CD8-positive, alpha-beta memory T cell (primary cell): ENCODE data around the gene UTP14C. TPM values are rescaled to one million over a fixed set of nuclear protein-coding genes. Genes with fewer than 3 reads are reported as not detected.
A peak's percentile ranks its signal among the peaks of the same experiment; 100 is the strongest.
"Not testable (repeated sequence)": the region's sequence is repeated elsewhere in the genome, so short reads cannot be mapped to it uniquely, and the experiment has no call there.

Experiments used
- CTCF ChIA-PET: fragments of 350-600 bp; sonication (Branson Sonifier 250); formaldehyde crosslinking; loops from one replicate; lab custom pipeline; 2021; ENCODE audit warnings: antibody characterized with exemption; lab: Charles Lee
- POLR2A ChIA-PET: fragments of 350-600 bp; sonication (Branson Sonifier 250); formaldehyde crosslinking; loops from one replicate; lab custom pipeline; 2021; ENCODE audit warnings: antibody characterized with exemption; lab: Charles Lee
- DNase-seq, 5 donors: peaks; one replicate each; pipeline versions ENCODE4 v3.0.0 to v3.0.0-alpha.2; 2020 to 2022; ENCODE audit warnings: mixed read lengths in 1 of 5
- H3K27ac ChIP-seq: one replicate; pipeline ENCODE4 v1.7.0; 2013; ENCODE audit warnings: low read depth, mild to moderate bottlenecking, low read length, moderate library complexity
- H3K27me3 ChIP-seq: 2 replicates; pipeline ENCODE4 v1.7.0; 2013; ENCODE audit warnings: low read length, mild to moderate bottlenecking; ENCODE audit not compliant: insufficient read depth, poor library complexity, severe bottlenecking
- H3K36me3 ChIP-seq: 2 replicates; pipeline ENCODE4 v1.7.0; 2013; ENCODE audit warnings: mild to moderate bottlenecking, low read length, moderate library complexity; ENCODE audit not compliant: insufficient read depth
- H3K4me1 ChIP-seq: 2 replicates; pipeline ENCODE4 v1.7.0; 2013; ENCODE audit warnings: mild to moderate bottlenecking, low read length, moderate library complexity; ENCODE audit not compliant: insufficient read depth
- H3K4me3 ChIP-seq: 2 replicates; pipeline ENCODE4 v1.7.0; 2013; ENCODE audit warnings: mild to moderate bottlenecking, low read length
- H3K9me3 ChIP-seq: 2 replicates; pipeline ENCODE4 v1.7.0; 2013; ENCODE audit warnings: mild to moderate bottlenecking, low read length
- H3K27ac Mint-ChIP-seq, 8 donors: one replicate each; pipeline ENCODE4 v1.8.0; 2020 to 2021; ENCODE audit warnings: mixed read lengths in 8 of 8, mild to moderate bottlenecking in 6 of 8, inconsistent platforms in 3 of 8, moderate library complexity in 3 of 8
- H3K27me3 Mint-ChIP-seq, 2 donors: one replicate each; pipeline ENCODE4 v1.8.0; 2020 to 2021; ENCODE audit warnings: mixed read lengths in 2 of 2, mild to moderate bottlenecking in 1 of 2, moderate library complexity in 1 of 2
- H3K36me3 Mint-ChIP-seq, 3 donors: one replicate each; pipeline ENCODE4 v1.8.0; 2020 to 2021; ENCODE audit warnings: mixed read lengths in 3 of 3, inconsistent platforms in 1 of 3, mild to moderate bottlenecking in 1 of 3
- H3K4me1 Mint-ChIP-seq, 3 donors: one replicate each; pipeline ENCODE4 v1.8.0; 2020 to 2021; ENCODE audit warnings: mixed read lengths in 3 of 3, inconsistent platforms in 1 of 3, mild to moderate bottlenecking in 1 of 3
- H3K4me3 Mint-ChIP-seq, 7 donors: one replicate each; pipeline ENCODE4 v1.8.0; 2020 to 2021; ENCODE audit warnings: mixed read lengths in 7 of 7, mild to moderate bottlenecking in 6 of 7, moderate library complexity in 4 of 7, inconsistent platforms in 2 of 7
- H3K9me3 Mint-ChIP-seq, 5 donors: one replicate each; pipeline ENCODE4 v1.8.0; 2020 to 2022; ENCODE audit warnings: mixed read lengths in 5 of 5, mild to moderate bottlenecking in 3 of 5, moderate library complexity in 2 of 5, inconsistent platforms in 1 of 5
- polyA plus RNA-seq: library from polyadenylated mRNA; unstranded; fragments of 300-500 nt; fragmentation: Illumina TruSeq; gene quantifications from one replicate; pipeline ENCODE4 v1.2.3, GENCODE V29; 2021
- total RNA-seq, 2 experiments: library from RNA; stranded (reverse); gene quantifications; one replicate each; pipeline ENCODE4 v1.2.3, GENCODE V29; 2021

The UTP14C gene
- 10 to 100 TPM; 11.4 to 13.3 TPM for total RNA-seq
- polyA plus RNA-seq: 3.3 TPM

- POLR2A ChIA-PET: no interaction called here
- peaks cover 0 to 1% of the 10 kb centered on the region in 2 donors for H3K27me3 Mint-ChIP-seq
- CTCF ChIA-PET: interaction anchor here (0.6 kb wide), 1 partner anchor 23 kb away, joined by 3 read pairs; no protein-coding TSS in a partner anchor
- Histone ChIP-seq H3K36me3 (peaks cover 37% of the 10 kb centered on the region), H3K4me3 (no peak within 1 kb of the TSS), H3K4me1 (peaks cover 4% of the 10 kb centered on the region), H3K9me3 (no peaks in the 10 kb centered on the region), H3K27me3 (no peaks in the 10 kb centered on the region), H3K27ac (no peak within 1 kb of the TSS)
- no peak for DNase-seq
- no peak within 1 kb of the TSS for H3K4me3 Mint-ChIP-seq
- peaks cover 36 to 57% (median 50%) of the 10 kb centered on the region in 3 donors for H3K4me1 Mint-ChIP-seq
- no peak within 1 kb of the TSS for H3K27ac Mint-ChIP-seq
- H3K36me3 Mint-ChIP-seq: peaks cover 45 to 86% (median 65%) of the 10 kb centered on the region in 3 donors
- peaks cover 0 to 13% (median 2%) of the 10 kb centered on the region in 5 donors for H3K9me3 Mint-ChIP-seq
Measured at GRCh38 chr13:52024481-52024880, at the start of gene UTP14C. TSS of gene UTP14C (plus strand) at chr13:52024691. CDS start at chr13:52028805, 4,114 bp downstream.

GRCh38 chr13:51976423-51976822 is 48.1 kb upstream of the UTP14C start:
- ChIA-PET CTCF (no interaction called here), POLR2A (no interaction called here)
- Mint-ChIP-seq H3K36me3 (no peaks in the 10 kb centered on the region), H3K27ac (no peak overlapping the region), H3K4me3 (no peak overlapping the region), H3K4me1 (no peaks in the 10 kb centered on the region), H3K9me3 (no peaks in the 10 kb centered on the region), H3K27me3 (peaks cover 1 to 12% of the 10 kb centered on the region in 2 donors)
- H3K27me3 ChIP-seq: no peaks in the 10 kb centered on the region
- DNase-seq: no peak
- no peaks in the 10 kb centered on the region for H3K4me1 ChIP-seq
- no peak overlapping the region for H3K27ac ChIP-seq
- no peak overlapping the region for H3K4me3 ChIP-seq
- no peaks in the 10 kb centered on the region for H3K36me3 ChIP-seq
- no peaks in the 10 kb centered on the region for H3K9me3 ChIP-seq

GRCh38 chr13:51976890-51977289 is 47.6 kb upstream of the UTP14C start:
- H3K4me1 Mint-ChIP-seq: no peaks in the 10 kb centered on the region
- POLR2A ChIA-PET: interaction anchor here (0.7 kb wide), 1 partner anchor 1740 kb away, joined by 4 read pairs; no protein-coding TSS in a partner anchor
- CTCF ChIA-PET: no interaction called here

GRCh38 chr13:51977625-51978024 is 46.9 kb upstream of the UTP14C start:
- Mint-ChIP-seq H3K36me3 (no peaks in the 10 kb centered on the region), H3K4me1 (no peaks in the 10 kb centered on the region), H3K27me3 (peaks cover 1 to 7% of the 10 kb centered on the region in 2 donors), H3K9me3 (no peaks in the 10 kb centered on the region), H3K27ac (no peak overlapping the region), H3K4me3 (no peak overlapping the region)
- no peaks in the 10 kb centered on the region for H3K4me1 ChIP-seq
- no peak for DNase-seq
- H3K4me3 ChIP-seq: no peak overlapping the region
- CTCF ChIA-PET: no interaction called here
- no peaks in the 10 kb centered on the region for H3K9me3 ChIP-seq
- POLR2A ChIA-PET: interaction anchor here (0.7 kb wide), 1 partner anchor 1741 kb away, joined by 4 read pairs; no protein-coding TSS in a partner anchor
- no peak overlapping the region for H3K27ac ChIP-seq
- no peaks in the 10 kb centered on the region for H3K36me3 ChIP-seq
- no peaks in the 10 kb centered on the region for H3K27me3 ChIP-seq

More at GRCh38 chr13:51976890-51977289, 47.6 kb upstream of the UTP14C start:
- no peak overlapping the region for H3K27ac Mint-ChIP-seq
- H3K9me3 ChIP-seq: no peaks in the 10 kb centered on the region
- H3K4me3 ChIP-seq: no peak overlapping the region
- no peaks in the 10 kb centered on the region for H3K36me3 ChIP-seq
- no peaks in the 10 kb centered on the region for H3K36me3 Mint-ChIP-seq
- peaks cover 1 to 13% of the 10 kb centered on the region in 2 donors for H3K27me3 Mint-ChIP-seq
- H3K27ac ChIP-seq: no peak overlapping the region
- H3K4me1 ChIP-seq: no peaks in the 10 kb centered on the region
- H3K9me3 Mint-ChIP-seq: no peaks in the 10 kb centered on the region
- H3K27me3 ChIP-seq: no peaks in the 10 kb centered on the region
- no peak for DNase-seq
- H3K4me3 Mint-ChIP-seq: no peak overlapping the region

GRCh38 chr13:51978796-51979556 is 45.5 kb upstream of the UTP14C start:
- H3K27me3 ChIP-seq: no peaks in the 10 kb centered on the region
- Mint-ChIP-seq H3K9me3 (no peaks in the 10 kb centered on the region), H3K36me3 (no peaks in the 10 kb centered on the region), H3K27ac (peak overlapping the region in 1 of 8 donors; percentile 60), H3K4me1 (no peaks in the 10 kb centered on the region), H3K27me3 (peaks cover 3 to 16% of the 10 kb centered on the region in 2 donors), H3K4me3 (no peak overlapping the region)
- POLR2A ChIA-PET: no interaction called here
- no peaks in the 10 kb centered on the region for H3K9me3 ChIP-seq
- no peaks in the 10 kb centered on the region for H3K36me3 ChIP-seq
- no peak overlapping the region for H3K4me3 ChIP-seq
- H3K27ac ChIP-seq: no peak overlapping the region
- H3K4me1 ChIP-seq: no peaks in the 10 kb centered on the region
- CTCF ChIA-PET: no interaction called here
- no peak for DNase-seq

GRCh38 chr13:51980908-51981307 is 43.6 kb upstream of the UTP14C start:
- Histone ChIP-seq H3K36me3 (no peaks in the 10 kb centered on the region), H3K9me3 (no peaks in the 10 kb centered on the region), H3K4me1 (no peaks in the 10 kb centered on the region), H3K27me3 (no peaks in the 10 kb centered on the region), H3K4me3 (no peak overlapping the region), H3K27ac (no peak overlapping the region)
- Mint-ChIP-seq H3K9me3 (no peaks in the 10 kb centered on the region), H3K4me3 (no peak overlapping the region), H3K36me3 (no peaks in the 10 kb centered on the region), H3K27ac (no peak overlapping the region), H3K4me1 (no peaks in the 10 kb centered on the region), H3K27me3 (peaks cover 7 to 29% of the 10 kb centered on the region in 2 donors)
- ChIA-PET CTCF (no interaction called here), POLR2A (no interaction called here)
- no peak for DNase-seq

- H3K4me1 Mint-ChIP-seq: no peaks in the 10 kb centered on the region
- no peaks in the 10 kb centered on the region for H3K4me1 ChIP-seq
- CTCF ChIA-PET: no interaction called here
Measured at GRCh38 chr13:51981355-51981754, 43.1 kb upstream of the UTP14C start.

GRCh38 chr13:51983292-51983691 is 41.2 kb upstream of the UTP14C start:
- DNase-seq, CTCF ChIA-PET, POLR2A ChIA-PET: not testable (repeated sequence)

More at GRCh38 chr13:51981355-51981754, 43.1 kb upstream of the UTP14C start:
- Mint-ChIP-seq H3K9me3 (no peaks in the 10 kb centered on the region), H3K27ac (no peak overlapping the region), H3K27me3 (peaks cover 10 to 34% of the 10 kb centered on the region in 2 donors), H3K36me3 (no peaks in the 10 kb centered on the region), H3K4me3 (no peak overlapping the region)
- Histone ChIP-seq H3K9me3 (no peaks in the 10 kb centered on the region), H3K4me3 (no peak overlapping the region), H3K27ac (no peak overlapping the region), H3K27me3 (no peaks in the 10 kb centered on the region), H3K36me3 (no peaks in the 10 kb centered on the region)
- DNase-seq: no peak
- POLR2A ChIA-PET: no interaction called here

More at GRCh38 chr13:51983292-51983691, 41.2 kb upstream of the UTP14C start:
- H3K9me3 ChIP-seq, H3K36me3 Mint-ChIP-seq, H3K4me1 ChIP-seq, H3K4me3 Mint-ChIP-seq, H3K27ac ChIP-seq, H3K36me3 ChIP-seq, H3K27ac Mint-ChIP-seq, H3K4me3 ChIP-seq, H3K9me3 Mint-ChIP-seq, H3K4me1 Mint-ChIP-seq, H3K27me3 ChIP-seq: not testable (repeated sequence)
- H3K27me3 Mint-ChIP-seq: peaks cover 16 to 46% of the 10 kb centered on the region in 2 donors
